HepG2 (cell line): ENCODE measurements around the gene LSM12. TPM values are rescaled to one million over a fixed set of nuclear protein-coding genes. Genes with fewer than 3 reads are reported as not detected.

Experiments used
- AGO2 ChIP-seq: fragments of 200-400 bp; formaldehyde crosslinking; optimal IDR thresholded peaks from 2 replicates; pipeline ENCODE3; 2017; ENCODE audit warnings: mild to moderate bottlenecking, low read depth, low read length, moderate library complexity
- CENPT ChIP-seq: sonication (generic); formaldehyde crosslinking; IDR thresholded peaks from 2 replicates; pipeline ENCODE4 v1.8.0; 2022; ENCODE audit warnings: low read depth, mild to moderate bottlenecking, moderate library complexity, missing genetic modification reagents
- CSRNP1 ChIP-seq: sonication (generic); formaldehyde crosslinking; IDR thresholded peaks from 2 replicates; pipeline ENCODE4 v1.8.1; 2023; ENCODE audit warnings: mild to moderate bottlenecking, missing genetic modification reagents
- DPF2 ChIP-seq: sonication (generic); formaldehyde crosslinking; IDR thresholded peaks from 2 replicates; pipeline ENCODE4 v1.4.0; 2020; ENCODE audit warnings: mild to moderate bottlenecking, low read depth, missing genetic modification reagents, borderline replicate concordance
- GMEB2 ChIP-seq: IDR thresholded peaks from 2 replicates; pipeline ENCODE4 v1.6.1; 2016; ENCODE audit warnings: missing biosample characterization, missing genetic modification reagents, low read depth
- HMG20B ChIP-seq: conservative IDR thresholded peaks from 2 replicates; pipeline ENCODE4 v1.6.1; 2016; ENCODE audit warnings: missing genetic modification reagents, missing compliant biosample characterization
- JDP2 ChIP-seq: sonication (generic); formaldehyde crosslinking; IDR thresholded peaks from 2 replicates; pipeline ENCODE4 v1.8.1; 2022; ENCODE audit warnings: missing genetic modification reagents, borderline replicate concordance
- JUND ChIP-seq: sonication (generic); formaldehyde crosslinking; IDR thresholded peaks from 2 replicates; pipeline ENCODE4 v1.8.0; 2022; ENCODE audit warnings: mild to moderate bottlenecking, missing genetic modification reagents
- PAX8 ChIP-seq: sonication (generic); formaldehyde crosslinking; IDR thresholded peaks from 2 replicates; pipeline ENCODE4 v1.8.0; 2022; ENCODE audit warnings: mild to moderate bottlenecking, missing genetic modification reagents, borderline replicate concordance
- RFXAP ChIP-seq: sonication (generic); formaldehyde crosslinking; IDR thresholded peaks from 2 replicates; pipeline ENCODE4 v1.4.0; 2020; ENCODE audit warnings: missing genetic modification reagents, borderline replicate concordance
- SIX4 ChIP-seq: sonication (generic); formaldehyde crosslinking; IDR thresholded peaks from 2 replicates; pipeline ENCODE4 v1.4.0; 2020; ENCODE audit warnings: missing genetic modification reagents
- TCF7 ChIP-seq: sonication (generic); IDR thresholded peaks from 2 replicates; pipeline ENCODE4 v1.6.1; 2016; ENCODE audit warnings: antibody characterized with exemption, low read depth
- TCF7L2 ChIP-seq: IDR thresholded peaks from 2 replicates; pipeline ENCODE4 v1.6.1; 2011; ENCODE audit warnings: mild to moderate bottlenecking, low read depth, low read length, moderate library complexity
- ZBTB42 ChIP-seq: sonication (generic); formaldehyde crosslinking; IDR thresholded peaks from 2 replicates; pipeline ENCODE4 v1.5.0; 2020; ENCODE audit warnings: mild to moderate bottlenecking, missing genetic modification reagents
- ZNF274 ChIP-seq: sonication (generic); formaldehyde crosslinking; IDR thresholded peaks from 2 replicates; pipeline ENCODE4 v1.5.1; 2020; ENCODE audit warnings: mild to moderate bottlenecking, missing genetic modification reagents
- ZNF333 ChIP-seq: sonication (generic); formaldehyde crosslinking; IDR thresholded peaks from 2 replicates; pipeline ENCODE4 v1.4.0; 2020; ENCODE audit warnings: mild to moderate bottlenecking, missing genetic modification reagents, borderline replicate concordance
- ZSCAN25 ChIP-seq: sonication (generic); formaldehyde crosslinking; IDR thresholded peaks from 2 replicates; pipeline ENCODE4 v1.8.0; 2022; ENCODE audit warnings: mild to moderate bottlenecking, missing genetic modification reagents
- polyA plus RNA-seq, 8 experiments: library from polyadenylated mRNA; depleted of rRNA in 3 of 8; stranded (reverse) in 7 of 8; unstranded in 1 of 8; fragments of >200 nt; fragmentation: Illumina TruSeq in 4 of 8; extraction: Trizol in 4 of 8; gene quantifications; 2 replicates each; pipeline versions ENCODE4 v1.2.1 to v1.2.3, GENCODE V29; 2011 to 2016; ENCODE audit warnings: low read depth in 4 of 8, missing spikeins in 1 of 8, mixed read lengths in 1 of 8; ENCODE audit not compliant: insufficient read depth in 1 of 8
- total RNA-seq, 5 experiments: library from RNA; depleted of rRNA; stranded (reverse); fragments of >200 nt; fragmentation: Illumina TruSeq; extraction: Trizol; gene quantifications; 2 replicates each; pipeline ENCODE4 v1.2.3, GENCODE V29; 2016; ENCODE audit warnings: low read depth in 1 of 5
- TF ChIP-seq, protein P1 (sequence below): sonication (generic); formaldehyde crosslinking; IDR thresholded peaks from 2 replicates; pipeline ENCODE4 v1.5.1; 2020; ENCODE audit warnings: missing genetic modification reagents, mild to moderate bottlenecking, borderline replicate concordance
- TF ChIP-seq, protein P2 (sequence below): conservative IDR thresholded peaks from 2 replicates; pipeline ENCODE4 v1.6.1; 2018; ENCODE audit warnings: missing genetic modification reagents
- TF ChIP-seq, protein P3 (sequence below): sonication (generic); formaldehyde crosslinking; IDR thresholded peaks from 2 replicates; pipeline ENCODE4 v1.5.0; 2020; ENCODE audit warnings: mild to moderate bottlenecking, missing genetic modification reagents

LSM12 gene
- total and polyA plus RNA-seq, 2 of the 13 experiments (the other 11 are each of a cell fraction or from before 2014, with no cell fraction given) = 52.8 to 55.7 TPM

DNA sequence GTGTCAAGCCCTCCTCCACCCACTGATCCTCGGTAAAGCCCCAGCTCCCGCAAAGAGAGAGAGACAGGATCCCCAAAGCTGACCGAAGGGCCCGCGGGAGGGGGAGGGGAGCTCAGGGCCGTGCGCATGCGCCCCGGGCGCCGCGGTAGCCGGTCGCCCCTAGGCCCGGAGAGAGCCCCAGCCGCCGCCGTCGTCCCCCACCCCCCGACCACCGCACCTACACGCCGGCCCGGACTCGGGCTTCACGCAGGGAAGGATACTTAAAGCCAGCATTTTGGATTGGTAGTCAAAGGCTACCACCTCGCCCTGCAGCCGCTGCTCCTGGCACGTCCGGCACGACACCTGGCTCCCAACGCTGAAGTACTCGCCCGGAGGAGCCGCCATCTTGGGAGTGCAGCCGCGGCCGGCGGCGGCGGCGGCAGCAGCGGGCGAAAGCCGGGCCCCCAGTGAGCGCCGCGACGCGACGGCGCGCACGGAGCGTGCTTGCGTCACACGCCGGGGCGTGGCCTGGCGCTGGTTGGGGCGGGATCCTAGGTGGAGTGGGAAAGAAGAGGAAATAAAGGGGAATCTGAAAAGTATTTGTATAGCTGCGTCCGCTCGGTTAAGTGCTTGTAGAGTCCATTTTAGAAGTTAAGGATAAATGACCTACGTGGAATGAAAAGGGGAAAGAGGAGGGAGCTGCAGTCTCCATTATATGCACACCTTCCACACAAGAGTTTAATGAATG is at the start of gene LSM12 (continued):
- TF ChIP-seq, protein P1, sequence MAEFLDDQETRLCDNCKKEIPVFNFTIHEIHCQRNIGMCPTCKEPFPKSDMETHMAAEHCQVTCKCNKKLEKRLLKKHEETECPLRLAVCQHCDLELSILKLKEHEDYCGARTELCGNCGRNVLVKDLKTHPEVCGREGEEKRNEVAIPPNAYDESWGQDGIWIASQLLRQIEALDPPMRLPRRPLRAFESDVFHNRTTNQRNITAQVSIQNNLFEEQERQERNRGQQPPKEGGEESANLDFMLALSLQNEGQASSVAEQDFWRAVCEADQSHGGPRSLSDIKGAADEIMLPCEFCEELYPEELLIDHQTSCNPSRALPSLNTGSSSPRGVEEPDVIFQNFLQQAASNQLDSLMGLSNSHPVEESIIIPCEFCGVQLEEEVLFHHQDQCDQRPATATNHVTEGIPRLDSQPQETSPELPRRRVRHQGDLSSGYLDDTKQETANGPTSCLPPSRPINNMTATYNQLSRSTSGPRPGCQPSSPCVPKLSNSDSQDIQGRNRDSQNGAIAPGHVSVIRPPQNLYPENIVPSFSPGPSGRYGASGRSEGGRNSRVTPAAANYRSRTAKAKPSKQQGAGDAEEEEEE = no peak
- TF ChIP-seq HMG20B (CRISPR knock-in tag) = no peak
- TF ChIP-seq, protein P2, sequence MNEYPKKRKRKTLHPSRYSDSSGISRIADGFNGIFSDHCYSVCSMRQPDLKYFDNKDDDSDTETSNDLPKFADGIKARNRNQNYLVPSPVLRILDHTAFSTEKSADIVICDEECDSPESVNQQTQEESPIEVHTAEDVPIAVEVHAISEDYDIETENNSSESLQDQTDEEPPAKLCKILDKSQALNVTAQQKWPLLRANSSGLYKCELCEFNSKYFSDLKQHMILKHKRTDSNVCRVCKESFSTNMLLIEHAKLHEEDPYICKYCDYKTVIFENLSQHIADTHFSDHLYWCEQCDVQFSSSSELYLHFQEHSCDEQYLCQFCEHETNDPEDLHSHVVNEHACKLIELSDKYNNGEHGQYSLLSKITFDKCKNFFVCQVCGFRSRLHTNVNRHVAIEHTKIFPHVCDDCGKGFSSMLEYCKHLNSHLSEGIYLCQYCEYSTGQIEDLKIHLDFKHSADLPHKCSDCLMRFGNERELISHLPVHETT = peak; percentile 80
- no peak; the same call in 1 of the 2 replicates for TF ChIP-seq JDP2 (CRISPR knock-in tag)
- TF ChIP-seq ZNF274 (CRISPR knock-in tag) = peak; percentile 46; the same call in 1 of the 2 replicates
- no peak for TF ChIP-seq TCF7
- peak; percentile 88 for TF ChIP-seq AGO2
- TF ChIP-seq, protein P3, sequence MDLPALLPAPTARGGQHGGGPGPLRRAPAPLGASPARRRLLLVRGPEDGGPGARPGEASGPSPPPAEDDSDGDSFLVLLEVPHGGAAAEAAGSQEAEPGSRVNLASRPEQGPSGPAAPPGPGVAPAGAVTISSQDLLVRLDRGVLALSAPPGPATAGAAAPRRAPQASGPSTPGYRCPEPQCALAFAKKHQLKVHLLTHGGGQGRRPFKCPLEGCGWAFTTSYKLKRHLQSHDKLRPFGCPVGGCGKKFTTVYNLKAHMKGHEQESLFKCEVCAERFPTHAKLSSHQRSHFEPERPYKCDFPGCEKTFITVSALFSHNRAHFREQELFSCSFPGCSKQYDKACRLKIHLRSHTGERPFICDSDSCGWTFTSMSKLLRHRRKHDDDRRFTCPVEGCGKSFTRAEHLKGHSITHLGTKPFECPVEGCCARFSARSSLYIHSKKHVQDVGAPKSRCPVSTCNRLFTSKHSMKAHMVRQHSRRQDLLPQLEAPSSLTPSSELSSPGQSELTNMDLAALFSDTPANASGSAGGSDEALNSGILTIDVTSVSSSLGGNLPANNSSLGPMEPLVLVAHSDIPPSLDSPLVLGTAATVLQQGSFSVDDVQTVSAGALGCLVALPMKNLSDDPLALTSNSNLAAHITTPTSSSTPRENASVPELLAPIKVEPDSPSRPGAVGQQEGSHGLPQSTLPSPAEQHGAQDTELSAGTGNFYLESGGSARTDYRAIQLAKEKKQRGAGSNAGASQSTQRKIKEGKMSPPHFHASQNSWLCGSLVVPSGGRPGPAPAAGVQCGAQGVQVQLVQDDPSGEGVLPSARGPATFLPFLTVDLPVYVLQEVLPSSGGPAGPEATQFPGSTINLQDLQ (CRISPR knock-in tag) = no peak; the same call in 1 of the 2 replicates
- peak; percentile 90 for TF ChIP-seq GMEB2
- TF ChIP-seq JUND = no peak
- TF ChIP-seq CSRNP1 (CRISPR knock-in tag) = no peak
- no peak for TF ChIP-seq ZBTB42 (CRISPR knock-in tag)
- TF ChIP-seq PAX8 = no peak
- TF ChIP-seq DPF2 = no peak
- no peak for TF ChIP-seq TCF7L2
- no peak for TF ChIP-seq ZNF333
- TF ChIP-seq RFXAP (CRISPR knock-in tag) = peak; percentile 48; the same call in 1 of the 2 replicates
- TF ChIP-seq CENPT (CRISPR knock-in tag) = no peak
- peak; percentile 69 for TF ChIP-seq ZSCAN25
- TF ChIP-seq SIX4 (CRISPR knock-in tag) = no peak
